Spleen (tissue), 11 donors: ENCODE results near the gene SEC14L1. TPM values are rescaled to one million over a fixed set of nuclear protein-coding genes. Genes with fewer than 3 reads are reported as not detected.
"Not testable (repeated sequence)": the region's sequence is repeated elsewhere in the genome, so short reads cannot be mapped to it uniquely, and the experiment has no call there.

Experiments
- DNase-seq: peaks from one replicate; pipeline ENCODE4 v3.0.0-alpha.2; 2020
- H3K27ac ChIP-seq, 8 donors: fragments of 200-600 bp; sonication (generic) in 7 of 8; 1 replicate in 4 of 8; 2 replicates in 4 of 8; pipeline versions ENCODE4 v1.5.0 to v1.8.0; 2016 to 2021; ENCODE audit warnings: inconsistent platforms in 4 of 8, mild to moderate bottlenecking in 4 of 8, moderate library complexity in 1 of 8
- H3K27me3 ChIP-seq, 7 donors: fragments of 200-600 bp; sonication (generic) in 6 of 7; replicated peaks in 1 of 7; 1 replicate in 4 of 7; 2 replicates in 3 of 7; pipeline versions ENCODE4 v1.5.0 to v1.8.0; 2016 to 2021; ENCODE audit warnings: inconsistent platforms in 3 of 7, mild to moderate bottlenecking in 1 of 7
- H3K36me3 ChIP-seq, 6 donors: fragments of 200-600 bp; sonication (generic) in 5 of 6; 1 replicate in 4 of 6; 2 replicates in 2 of 6; pipeline versions ENCODE4 v1.5.0 to v1.8.0; 2016 to 2021; ENCODE audit warnings: inconsistent platforms in 2 of 6
- H3K4me1 ChIP-seq, 6 donors: fragments of 200-600 bp; sonication (generic) in 5 of 6; 1 replicate in 3 of 6; 2 replicates in 3 of 6; pipeline versions ENCODE4 v1.5.0 to v1.8.0; 2016 to 2021; ENCODE audit warnings: inconsistent platforms in 3 of 6
- H3K4me3 ChIP-seq, 8 donors: fragments of 200-600 bp; sonication (generic) in 7 of 8; 1 replicate in 4 of 8; 2 replicates in 4 of 8; pipeline versions ENCODE4 v1.5.0 to v1.8.0; 2016 to 2021; ENCODE audit warnings: inconsistent platforms in 4 of 8, mild to moderate bottlenecking in 4 of 8, moderate library complexity in 2 of 8
- H3K9me3 ChIP-seq, 8 donors: fragments of 200-600 bp; sonication (generic) in 7 of 8; 1 replicate in 4 of 8; 2 replicates in 4 of 8; pipeline versions ENCODE4 v1.5.0 to v1.8.0; 2016 to 2021; ENCODE audit warnings: inconsistent platforms in 4 of 8
- CTCF ChIP-seq, 11 experiments: fragments of 200-600 bp in 7 of 11; fragments of 450-650 bp in 4 of 11; sonication (generic) in 4 of 11; IDR thresholded peaks in 8 of 11; conservative IDR thresholded peaks in 3 of 11; 1 replicate in 7 of 11; 2 replicates in 4 of 11; pipeline versions ENCODE4 v1.4.0 to v1.8.0; 2016 to 2021; ENCODE audit warnings: antibody characterized with exemption in 11 of 11, inconsistent platforms in 4 of 11, mild to moderate bottlenecking in 1 of 11
- POLR2A ChIP-seq, 3 donors: fragments of 450-650 bp; IDR thresholded peaks; one replicate each; pipeline ENCODE4 v1.5.1; 2017; ENCODE audit warnings: antibody characterized with exemption in 3 of 3, mild to moderate bottlenecking in 1 of 3
- POLR2AphosphoS5 ChIP-seq, 3 donors: sonication (generic); formaldehyde crosslinking; IDR thresholded peaks; one replicate each; pipeline ENCODE4 v1.5.1; 2017; ENCODE audit warnings: antibody characterized with exemption in 3 of 3
- WGBS, 5 donors: extraction: QIAGEN DNeasy Blood & Tissue Kit in 3 of 5; methylation state at CpG; one replicate each; pipeline versions ENCODE4 v1.1.5 to v1.1.7; 2013 to 2018; 5-methylcytosine and 5-hydroxymethylcytosine counted together
- intact Hi-C: fragments of 100-400 bp; cut with DNase I; formaldehyde crosslinking; loops from one replicate; pipeline ENCODE4 v1.15.0; 2023; ENCODE audit warnings: low total_unique reads
- polyA plus RNA-seq, 3 donors: library from polyadenylated mRNA; stranded (reverse); fragments of 200-250 nt; gene quantifications; one replicate each; pipeline ENCODE4 v1.2.1, GENCODE V29; 2013
- total RNA-seq, 7 donors: library from RNA; depleted of rRNA in 3 of 7; stranded (reverse); fragments of >200 nt in 3 of 7; fragmentation: NEBNext Ultra II Directional in 4 of 7; extraction: Animal tissue kit (Norgen Biotek cat#: 25700) in 4 of 7; gene quantifications; one replicate each; pipeline versions ENCODE4 v1.1.0 to v1.2.1, GENCODE V29; 2016 to 2021
- donor health status: healthy with polysubstance abuse.
- donor health status: DM: no; HTN: no; CAD: no; lungs with moderate emphysema.
- donor health status: DM: no; HTN: no; CAD: no.
- donor health status: Bipolar disorder and iron deficiency.
- donor health status: healthy.
- donor health status: DM: no; HTN: no; CAD: no.
- donor health status: DM: yes; HTN: yes; CAD: no.

Gene SEC14L1
- total and polyA plus RNA-seq, 10 donors, result 14.5 to 202 (median 169) TPM

- Histone ChIP-seq H3K27ac (peak overlapping the region in 3 of 8 donors; percentile 3 to 38 (median 28)), H3K4me1 (peaks cover 0 to 22% (median 5%) of the 10 kb centered on the region in 6 donors), H3K27me3 (peaks cover 0 to 41% (median 0%) of the 10 kb centered on the region in 7 donors), H3K36me3 (no peaks in the 10 kb centered on the region), H3K4me3 (no peak overlapping the region), H3K9me3 (no peaks in the 10 kb centered on the region)
- intact Hi-C loops, result no loop called here
- TF ChIP-seq POLR2A (IDR thresholded peaks at IDR 0.05) (no peak), POLR2AphosphoS5 (IDR thresholded peaks at IDR 0.05) (peak in 2 of 3 donors; percentile 12 to 67), CTCF (IDR thresholded peaks at IDR 0.05 in 8 of 11, conservative IDR thresholded peaks at IDR 0.05 in 3 of 11) (no peak)
- no peak for DNase-seq
- 70 to 83% (median 72%) methylated on average over 13 to 25 of the region's 25 CpGs for WGBS, 5 donors
Observed at GRCh38 chr17:77254951-77255825, 114.4 kb downstream of the SEC14L1 start.

- Histone ChIP-seq H3K4me1 (peaks cover 0 to 22% (median 5%) of the 10 kb centered on the region in 6 donors), H3K27me3 (peaks cover 0 to 41% (median 0%) of the 10 kb centered on the region in 7 donors)
- H3K4me3 ChIP-seq, H3K27ac ChIP-seq, H3K9me3 ChIP-seq, DNase-seq, intact Hi-C loops, H3K36me3 ChIP-seq: not testable (repeated sequence)
- 91 to 96% (median 92%) methylated on average over 7 to 14 of the region's 14 CpGs for WGBS, 5 donors
Observed at GRCh38 chr17:77255970-77256369, 115.2 kb downstream of the SEC14L1 start.

DNA sequence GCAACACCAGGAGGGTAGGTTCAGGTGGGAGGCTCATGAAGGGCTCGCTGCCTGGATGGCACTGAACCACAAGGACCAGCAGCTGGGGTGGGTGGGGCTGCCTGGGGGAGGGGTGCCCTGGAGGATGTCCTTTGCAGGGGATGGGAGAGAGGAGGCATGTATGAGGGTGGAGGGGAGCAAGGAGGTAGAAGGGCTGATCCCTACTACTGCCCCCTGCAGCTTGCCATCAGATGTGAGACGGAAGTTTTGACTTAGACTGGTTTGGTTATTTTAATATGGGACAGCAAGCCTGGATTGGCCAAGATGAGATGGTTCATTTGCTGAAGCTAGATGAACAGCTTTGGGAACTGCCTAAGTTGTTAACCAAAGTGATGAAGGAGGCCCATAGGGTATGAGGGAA, 115.9 kb downstream of the SEC14L1 start:
- no peak overlapping the region for H3K27ac ChIP-seq
- intact Hi-C loops, result no loop called here
- DNase-seq, result no peak
- H3K4me1 ChIP-seq, result peaks cover 0 to 22% (median 5%) of the 10 kb centered on the region in 6 donors
- H3K36me3 ChIP-seq, result no peaks in the 10 kb centered on the region
- 78 to 96% (median 85%) methylated on average over 2 of the region's 2 CpGs for WGBS, 5 donors
- TF ChIP-seq CTCF (IDR thresholded peaks at IDR 0.05 in 8 of 11, conservative IDR thresholded peaks at IDR 0.05 in 3 of 11) (no peak), POLR2AphosphoS5 (IDR thresholded peaks at IDR 0.05) (no peak), POLR2A (IDR thresholded peaks at IDR 0.05) (no peak)
- no peaks in the 10 kb centered on the region for H3K9me3 ChIP-seq
- H3K4me3 ChIP-seq, result no peak overlapping the region
- H3K27me3 ChIP-seq, result peaks cover 0 to 41% (median 0%) of the 10 kb centered on the region in 7 donors

DNA sequence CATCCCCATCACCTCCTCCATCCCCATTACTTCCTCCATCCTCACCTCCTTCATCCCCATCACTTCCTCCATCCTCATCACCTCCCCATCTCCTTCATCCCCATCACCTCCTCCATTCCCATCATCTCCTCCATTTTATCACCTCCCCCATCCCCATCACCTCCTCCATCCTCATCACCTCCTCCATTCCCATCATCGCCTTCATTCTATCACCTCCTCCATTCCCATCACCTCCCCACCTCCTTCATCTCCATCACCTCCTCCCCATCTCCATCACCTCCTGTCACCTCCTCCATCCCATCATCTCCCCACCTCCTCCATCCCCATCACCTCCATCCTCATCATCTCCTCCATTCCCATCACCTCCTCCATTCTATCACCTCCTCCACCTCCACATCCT, 116.4 kb downstream of the SEC14L1 start:
- H3K27me3 ChIP-seq, result peaks cover 0 to 41% (median 0%) of the 10 kb centered on the region in 7 donors
- WGBS, 5 donors, result 91 to 100% (median 93%) methylated on average over 1 of the region's 1 CpG
- H3K9me3 ChIP-seq, result no peaks in the 10 kb centered on the region
- no peak for TF ChIP-seq POLR2AphosphoS5 (IDR thresholded peaks at IDR 0.05)
- TF ChIP-seq CTCF (IDR thresholded peaks at IDR 0.05 in 8 of 11, conservative IDR thresholded peaks at IDR 0.05 in 3 of 11), result no peak
- no peak for TF ChIP-seq POLR2A (IDR thresholded peaks at IDR 0.05)
- H3K36me3 ChIP-seq, result no peaks in the 10 kb centered on the region
- peaks cover 0 to 22% (median 5%) of the 10 kb centered on the region in 6 donors for H3K4me1 ChIP-seq
- DNase-seq, result no peak
- intact Hi-C loops, result no loop called here
- H3K27ac ChIP-seq, result no peak overlapping the region
- no peak overlapping the region for H3K4me3 ChIP-seq
